Right ventricle myocardium superior (tissue), 1 donor: ENCODE measurements around the gene RABL2B. TPM values are rescaled to one million over a fixed set of nuclear protein-coding genes. Genes with fewer than 3 reads are reported as not detected.
"Not testable (repeated sequence)": the region's sequence is repeated elsewhere in the genome, so short reads cannot be mapped to it uniquely, and the experiment has no call there.

Source experiments
- ATAC-seq: fragments of 200-7000 bp; cut with Tn5 transposase; one replicate; pipeline ENCODE4 v1.9.1; 2020; ENCODE audit warnings: mild to moderate bottlenecking; ENCODE audit not compliant: poor library complexity
- DNase-seq: peaks from one replicate; pipeline ENCODE4 v3.0.0-alpha.2; 2020
- intact Hi-C: fragments of 100-400 bp; cut with DNase I; formaldehyde crosslinking; loops from one replicate; pipeline ENCODE4 v1.11.2; 2022
- long read RNA-seq: library from polyadenylated mRNA; unstranded; transcript quantifications from one replicate; pipeline ENCODE4 v2.0.0, GENCODE V29; 2021
- total RNA-seq: library from RNA; stranded (reverse); fragmentation: NEBNext Ultra II Directional; extraction: Animal tissue kit (Norgen Biotek cat#: 25700); gene quantifications from one replicate; pipeline ENCODE4 v1.2.1, GENCODE V29; 2021
- donor health status: DM: no; HTN: yes; CAD: no; lungs with severe emphysema.

The RABL2B gene
- total RNA-seq = 9.7 TPM
- long read RNA-seq, partial matches to known transcripts = 2 of 9 reads
- long read RNA-seq, other reads (novel, unspliced or antisense) = 6 of 9 reads

DNA sequence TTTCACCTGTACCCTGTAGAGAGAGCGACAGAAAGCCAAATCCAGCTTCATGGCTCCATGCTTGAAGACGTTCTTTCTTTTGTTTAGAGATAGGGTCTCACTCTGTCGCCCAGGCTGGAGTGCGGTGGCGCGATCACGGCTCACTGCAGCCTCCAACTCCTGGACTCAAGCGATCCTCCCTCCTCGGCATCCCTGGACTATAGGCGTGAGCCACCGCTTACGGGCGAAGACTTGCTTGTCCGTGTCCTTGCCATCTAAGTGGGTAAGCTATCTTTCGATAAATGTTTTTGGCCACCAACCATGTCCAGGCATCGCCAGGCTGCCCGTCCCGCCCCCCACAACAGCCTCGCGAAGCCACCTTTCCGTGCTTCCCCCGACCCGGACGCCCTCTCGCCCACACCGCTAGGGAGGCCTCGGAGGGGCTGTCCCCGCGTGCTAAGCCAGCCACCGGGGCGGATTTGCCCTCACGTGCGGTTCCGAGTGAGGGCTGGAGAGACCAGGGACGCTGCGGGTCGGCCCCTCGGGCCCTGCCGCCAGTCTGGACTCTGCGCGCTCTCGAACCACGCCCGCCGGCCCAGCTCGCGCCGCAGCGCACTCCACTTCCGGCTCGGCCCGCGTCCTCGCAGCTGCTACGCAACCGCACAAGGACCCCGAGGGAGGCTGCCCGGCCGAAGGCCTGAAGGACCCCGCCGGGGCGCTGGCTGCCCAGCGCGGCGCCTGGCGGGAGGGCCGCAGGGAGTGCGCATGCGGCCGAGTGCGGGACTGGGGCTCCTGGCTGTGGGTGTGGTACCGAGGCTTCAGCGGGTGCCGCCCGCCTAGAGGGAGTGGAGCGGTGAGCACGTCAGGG is at the start of gene RABL2B:
TSS of gene RABL2B (minus strand) at position 604 of the 847 bp plus-strand sequence. CDS start 1,342 bp downstream, outside the sequence.
- ATAC-seq (peak; percentile 99), DNase-seq (peak; percentile 94)
- intact Hi-C loops = not testable (repeated sequence)

- DNase-seq, ATAC-seq, intact Hi-C loops: not testable (repeated sequence)
Measured at GRCh38 chr22:50786936-50787335, 3.5 kb upstream of the RABL2B start.

GRCh38 chr22:50785289-50785688 is 1.9 kb upstream of the RABL2B start:
- DNase-seq, ATAC-seq, intact Hi-C loops: not testable (repeated sequence)

DNA sequence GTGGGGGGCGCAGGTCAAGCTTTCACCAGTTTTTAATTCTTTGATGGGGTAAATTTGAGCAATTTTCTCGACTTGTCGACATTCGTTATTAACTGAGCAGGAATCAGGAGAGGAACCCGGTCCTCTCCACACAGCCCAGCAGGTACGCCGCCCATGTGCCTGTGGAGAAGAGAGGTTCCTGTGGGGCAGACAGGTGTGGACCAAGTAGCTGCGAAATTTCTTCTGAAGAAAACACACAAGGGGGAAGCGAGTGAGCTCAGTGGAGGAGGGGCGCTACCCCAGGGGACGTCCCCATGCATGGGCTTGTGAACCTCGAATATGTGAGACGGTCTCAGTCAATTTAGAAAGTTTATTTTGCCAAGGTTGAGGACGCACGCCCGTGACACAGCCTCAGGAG is 442 bp upstream of the RABL2B start:
- DNase-seq, intact Hi-C loops: not testable (repeated sequence)
- ATAC-seq = peak; percentile 17

GRCh38 chr22:50782253-50782652 is 1.2 kb downstream of the RABL2B start:
- ATAC-seq, intact Hi-C loops, DNase-seq: not testable (repeated sequence)

DNA sequence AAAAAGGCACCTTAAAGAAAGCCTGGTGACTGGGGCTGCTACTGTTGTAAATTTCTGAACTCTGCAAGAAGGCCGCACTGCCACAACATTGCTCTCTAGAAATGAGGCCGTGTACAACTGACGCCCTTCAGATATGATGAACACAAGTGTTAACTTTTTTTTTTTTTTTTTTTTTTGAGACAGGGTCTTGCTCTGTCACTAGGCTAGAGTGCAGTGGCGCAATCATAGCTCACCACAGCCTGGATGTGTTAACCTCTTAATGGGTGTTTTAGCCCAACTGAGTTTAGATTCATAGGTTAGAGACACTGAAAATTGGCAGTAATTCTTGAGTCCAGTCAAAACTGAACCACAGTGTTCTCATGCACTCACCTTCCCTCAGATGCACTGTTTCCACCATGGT is 3.2 kb downstream of the RABL2B start:
- intact Hi-C loops, DNase-seq, ATAC-seq: not testable (repeated sequence)

DNA sequence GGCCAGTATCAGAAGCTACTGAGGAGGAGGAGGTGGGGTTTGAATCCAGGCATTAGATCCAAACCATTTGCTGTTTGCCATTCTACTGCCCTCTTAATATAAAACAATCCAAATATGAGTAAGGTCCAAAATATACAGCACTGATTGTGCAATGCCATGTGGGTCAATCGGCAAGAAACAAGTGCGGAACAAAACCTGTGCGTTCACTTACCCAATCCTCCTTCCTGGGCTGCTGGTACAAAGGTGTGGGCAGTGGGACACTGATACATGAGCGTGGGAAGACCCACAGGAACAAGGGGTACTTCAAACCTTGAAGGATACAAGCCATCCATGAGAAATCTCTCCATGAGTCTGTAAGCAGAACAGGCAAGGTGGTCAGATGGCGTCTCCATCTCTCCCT is 5.8 kb downstream of the RABL2B start:
- DNase-seq, intact Hi-C loops, ATAC-seq: not testable (repeated sequence)

DNA sequence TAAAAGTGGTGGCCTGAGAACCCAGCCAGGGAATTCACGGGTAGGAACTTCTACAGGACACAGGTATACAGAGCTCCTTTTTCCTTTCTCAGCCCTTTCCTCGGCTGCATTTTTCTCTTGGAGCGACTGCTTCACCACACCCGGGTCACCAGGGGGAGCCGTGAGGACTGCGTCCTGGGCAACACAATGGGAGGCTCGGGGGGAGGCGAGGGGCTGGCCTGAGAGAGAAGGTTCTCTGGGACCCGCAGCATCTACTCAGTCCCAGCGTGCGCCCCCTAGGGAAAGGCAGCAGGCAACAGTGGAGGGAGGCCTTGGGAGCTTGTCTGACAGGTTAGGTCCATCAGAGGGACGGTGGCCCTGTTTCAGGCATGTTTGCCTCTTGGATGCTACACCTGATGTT is 8.3 kb downstream of the RABL2B start:
- peak; percentile 43 for DNase-seq
- intact Hi-C loops = not testable (repeated sequence)
- peak; percentile 14 for ATAC-seq

DNA sequence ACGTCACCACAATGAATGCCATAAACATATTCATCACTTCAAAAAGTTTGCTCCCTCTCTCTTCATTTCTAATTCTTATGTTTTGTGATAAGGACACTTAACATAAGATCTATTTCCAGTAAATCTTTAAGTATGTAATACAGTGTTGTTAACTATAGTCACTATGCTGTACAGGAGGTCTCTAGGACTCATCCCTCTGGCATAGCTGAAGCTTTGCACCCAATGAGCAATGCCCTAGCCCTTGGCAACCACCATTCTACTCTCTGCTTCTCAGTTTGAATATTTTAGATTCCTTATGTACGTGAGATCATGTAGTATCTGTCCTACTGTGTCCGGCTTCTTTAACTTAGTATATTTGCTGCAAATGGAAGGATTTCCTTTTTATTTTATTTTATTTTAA is 19.1 kb downstream of the RABL2B start:
- intact Hi-C loops, DNase-seq, ATAC-seq: not testable (repeated sequence)

DNA sequence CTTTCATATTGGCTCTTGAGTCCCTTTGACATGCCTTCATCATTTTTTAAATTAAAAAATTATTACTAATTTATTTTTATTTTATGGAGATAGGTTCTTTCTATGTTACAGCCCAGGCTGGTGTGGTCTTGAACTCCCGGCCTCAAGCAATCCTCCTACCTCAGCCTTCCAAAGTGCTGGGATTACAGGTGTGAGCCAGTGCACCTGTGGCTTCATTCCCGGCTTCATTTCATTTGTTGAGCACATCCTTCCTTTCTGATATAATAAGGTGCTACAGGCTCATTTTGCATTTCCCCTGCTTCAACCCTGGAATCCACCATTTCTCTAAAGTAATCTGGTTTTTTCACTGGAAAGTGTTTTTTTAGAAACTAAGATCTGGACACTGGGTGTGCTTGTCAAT is 21.6 kb downstream of the RABL2B start:
- ATAC-seq, intact Hi-C loops, DNase-seq: not testable (repeated sequence)

DNA sequence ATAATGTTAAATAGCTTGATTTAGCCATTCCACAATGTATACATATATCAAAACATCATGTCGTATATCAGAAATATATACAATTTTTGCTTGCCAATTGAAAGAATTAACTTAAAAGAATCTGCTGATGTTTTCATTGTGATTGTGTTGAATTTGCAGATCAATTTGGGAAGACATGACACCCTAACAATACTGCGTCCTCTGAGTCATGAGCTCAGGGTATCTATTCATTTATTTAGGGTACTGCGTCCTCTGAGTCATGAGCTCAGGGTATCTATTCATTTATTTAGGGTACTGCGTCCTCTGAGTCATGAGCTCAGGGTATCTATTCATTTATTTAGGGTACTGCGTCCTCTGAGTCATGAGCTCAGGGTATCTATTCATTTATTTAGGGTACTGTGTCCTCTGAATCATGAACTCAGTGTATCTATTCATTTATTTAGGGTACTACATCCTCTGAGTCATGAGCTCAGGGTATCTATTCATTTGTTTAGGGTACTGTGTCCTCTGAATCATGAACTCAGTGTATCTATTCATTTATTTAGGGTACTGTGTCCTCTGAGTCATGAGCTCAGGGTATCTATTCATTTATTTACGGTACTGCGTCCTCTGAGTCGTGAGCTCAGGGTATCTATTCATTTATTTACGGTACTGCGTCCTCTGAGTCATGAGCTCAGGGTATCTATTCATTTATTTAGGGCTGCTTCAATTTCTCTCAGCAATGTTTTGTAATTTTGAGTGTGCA is 23.7 kb downstream of the RABL2B start:
- intact Hi-C loops, DNase-seq, ATAC-seq: not testable (repeated sequence)

DNA sequence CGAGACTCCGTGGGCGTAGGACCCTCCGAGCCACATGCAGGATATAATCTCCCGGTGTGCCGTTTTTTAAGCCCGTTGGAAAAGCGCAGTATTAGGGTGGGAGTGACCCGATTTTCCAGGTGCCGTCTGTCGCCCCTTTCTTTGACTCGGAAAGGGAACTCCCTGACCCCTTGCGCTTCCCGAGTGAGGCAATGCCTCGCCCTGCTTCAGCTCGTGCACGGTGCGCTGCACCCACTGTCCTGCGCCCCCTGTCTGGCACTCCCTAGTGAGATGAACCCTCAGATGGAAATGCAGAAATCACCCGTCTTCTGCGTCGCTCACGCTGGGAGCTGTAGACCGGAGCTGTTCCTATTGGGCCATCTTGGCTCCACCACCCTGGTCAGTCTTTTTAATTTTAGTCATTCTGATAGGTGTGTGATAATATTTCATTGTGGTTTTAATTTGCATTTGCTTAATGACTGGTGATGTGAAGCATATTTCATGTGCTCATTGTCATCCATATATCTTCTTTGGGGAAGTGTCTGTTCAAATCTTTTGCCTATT is 26.4 kb downstream of the RABL2B start:
- DNase-seq, intact Hi-C loops: not testable (repeated sequence)
- ATAC-seq = peak; percentile 38

- intact Hi-C loops, DNase-seq, ATAC-seq: not testable (repeated sequence)
Measured at GRCh38 chr22:50756406-50756805, 27.0 kb downstream of the RABL2B start.

GRCh38 chr22:50755251-50755650 is 28.2 kb downstream of the RABL2B start:
- DNase-seq, intact Hi-C loops, ATAC-seq: not testable (repeated sequence)

DNA sequence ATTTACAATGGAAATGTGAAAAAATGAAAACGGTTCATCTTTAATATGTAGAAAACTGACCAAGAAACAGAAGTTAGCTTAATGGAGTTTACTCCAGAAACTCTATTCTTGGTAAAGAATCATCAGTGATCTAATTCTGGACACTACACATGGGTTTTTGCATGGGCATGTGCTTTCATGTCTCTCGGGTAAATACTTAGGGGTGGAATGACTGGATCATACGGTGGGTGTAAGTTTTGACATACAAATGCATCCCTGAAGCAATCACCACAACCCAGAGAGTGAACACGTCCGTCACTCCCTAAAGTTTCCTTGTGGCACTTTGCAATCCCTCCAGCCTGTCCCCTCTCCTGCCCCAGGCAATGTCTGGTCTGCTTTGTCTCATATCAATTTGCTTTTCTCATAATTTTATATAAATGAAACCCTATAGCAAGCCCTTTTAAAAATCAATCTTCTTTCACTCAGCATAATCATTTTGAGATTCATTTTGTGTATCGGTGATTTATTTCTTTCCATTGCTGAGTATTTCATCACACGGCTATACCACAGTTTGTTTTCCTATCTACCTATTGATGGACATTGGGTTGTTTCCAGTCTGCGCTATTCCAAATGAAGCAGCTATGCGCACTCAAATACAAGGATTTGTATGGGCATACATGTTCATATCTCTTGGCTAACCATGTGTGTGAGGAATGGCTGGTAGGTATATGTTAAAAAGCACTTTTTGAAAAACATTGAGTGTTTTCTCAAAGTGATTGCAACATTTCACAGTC is 33.9 kb downstream of the RABL2B start:
- DNase-seq, intact Hi-C loops, ATAC-seq: not testable (repeated sequence)

DNA sequence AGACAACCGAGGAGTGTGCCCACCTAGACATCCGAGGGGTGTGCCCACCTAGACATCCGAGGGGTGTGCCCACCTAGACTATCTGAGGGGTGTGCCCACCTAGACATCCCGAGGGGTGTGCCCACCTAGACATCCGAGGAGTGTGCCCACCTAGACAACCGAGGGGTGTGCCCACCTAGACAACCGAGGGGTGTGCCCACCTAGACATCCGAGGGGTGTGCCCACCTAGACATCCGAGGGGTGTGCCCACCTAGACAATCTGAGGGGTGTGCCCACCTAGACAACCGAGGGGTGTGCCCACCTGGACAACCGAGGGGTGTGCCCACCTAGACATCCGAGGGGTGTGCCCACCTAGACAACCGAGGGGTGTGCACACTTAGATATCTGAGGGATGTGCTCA is 34.8 kb downstream of the RABL2B start:
- ATAC-seq, DNase-seq, intact Hi-C loops: not testable (repeated sequence)

GRCh38 chr22:50747521-50747920 is 35.9 kb downstream of the RABL2B start:
- DNase-seq, intact Hi-C loops, ATAC-seq: not testable (repeated sequence)

GRCh38 chr22:50744424-50744823 is 39.0 kb downstream of the RABL2B start:
- ATAC-seq, intact Hi-C loops: not testable (repeated sequence)

More at GRCh38 chr22:50744424-50744823, 39.0 kb downstream of the RABL2B start:
- not testable (repeated sequence) for DNase-seq
